HG02938 (cell line): Measurements from ENCODE around the gene FAM120B.
"Not testable (repeated sequence)": the region's sequence is repeated elsewhere in the genome, so short reads cannot be mapped to it uniquely, and the experiment has no call there.

Experiments
- ATAC-seq: cut with Tn5 transposase; IDR thresholded peaks from one replicate; pipeline ENCODE4 v1.9.1; 2021; ENCODE audit warnings: mild to moderate bottlenecking, moderate library complexity; ENCODE audit not compliant: unreplicated experiment

Gene FAM120B

GRCh38 chr6:170375661-170376060 lies 69.1 kb downstream of the FAM120B start:
- no peak for ATAC-seq

GRCh38 chr6:170376386-170377043 lies 70.0 kb downstream of the FAM120B start:
- no peak for ATAC-seq

GRCh38 chr6:170378502-170378901 lies 71.9 kb downstream of the FAM120B start:
- no peak for ATAC-seq

- ATAC-seq, result no peak
Observed at GRCh38 chr6:170381562-170381961, 75.0 kb downstream of the FAM120B start.

GRCh38 chr6:170383466-170384035 lies 77.0 kb downstream of the FAM120B start:
- no peak for ATAC-seq

- no peak for ATAC-seq
Observed at GRCh38 chr6:170385506-170385905, 78.9 kb downstream of the FAM120B start.

GRCh38 chr6:170388113-170388512 lies 81.6 kb downstream of the FAM120B start:
- ATAC-seq, result no peak

- no peak for ATAC-seq
Observed at GRCh38 chr6:170393033-170393432, 86.5 kb downstream of the FAM120B start.

GRCh38 chr6:170393807-170394399 lies 87.3 kb downstream of the FAM120B start:
- no peak for ATAC-seq

- no peak for ATAC-seq
Observed at GRCh38 chr6:170394980-170395379, 88.4 kb downstream of the FAM120B start.

GRCh38 chr6:170398743-170399369 lies 92.3 kb downstream of the FAM120B start:
- ATAC-seq, result not testable (repeated sequence)

GRCh38 chr6:170399955-170400558 lies 93.5 kb downstream of the FAM120B start:
- not testable (repeated sequence) for ATAC-seq

- ATAC-seq, result no peak
Observed at GRCh38 chr6:170402318-170403040, 95.9 kb downstream of the FAM120B start.

- ATAC-seq, result no peak
Observed at GRCh38 chr6:170403451-170403850, 96.9 kb downstream of the FAM120B start.

- ATAC-seq, result no peak
Observed at GRCh38 chr6:170404036-170404435, 97.5 kb downstream of the FAM120B start.

- ATAC-seq, result no peak
Observed at GRCh38 chr6:170404697-170405096, 98.1 kb downstream of the FAM120B start.

GRCh38 chr6:170405311-170405975 lies 98.9 kb downstream of the FAM120B start:
- ATAC-seq, result no peak

- no peak for ATAC-seq
Observed at GRCh38 chr6:170407200-170407599, 100.6 kb downstream of the FAM120B start.

- no peak for ATAC-seq
Observed at GRCh38 chr6:170407932-170408331, 101.4 kb downstream of the FAM120B start.

- not testable (repeated sequence) for ATAC-seq
Observed at GRCh38 chr6:170409746-170410145, 103.2 kb downstream of the FAM120B start.
